SW480 (cell line): ENCODE results near the gene RXFP1.
A peak's percentile ranks its signal among the peaks of the same experiment; 100 is the strongest.

ENCODE experiments used
- DNase-seq: peaks from one replicate; pipeline ENCODE4 v3.0.0-alpha.2; 2016; ENCODE audit warnings: low spot score

Gene RXFP1

DNA sequence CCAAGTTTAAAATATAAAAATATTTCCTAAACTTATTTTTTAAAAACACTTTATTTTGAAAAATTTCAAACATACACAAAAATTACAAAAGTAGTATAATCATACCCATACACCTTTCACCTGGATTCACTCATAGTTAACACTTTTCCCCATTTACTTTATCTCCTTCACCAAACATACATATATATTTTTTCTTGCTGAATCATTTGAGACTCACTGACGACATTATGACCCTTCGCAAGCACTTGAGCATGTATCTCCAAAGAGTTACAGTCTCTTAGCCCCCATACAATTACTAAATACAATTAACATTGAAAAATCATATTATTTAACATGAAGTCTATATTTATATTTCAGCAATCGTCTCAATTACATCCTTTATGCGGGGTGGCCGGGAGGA, 19.8 kb downstream of the RXFP1 start:
- DNase-seq, result no peak

DNA sequence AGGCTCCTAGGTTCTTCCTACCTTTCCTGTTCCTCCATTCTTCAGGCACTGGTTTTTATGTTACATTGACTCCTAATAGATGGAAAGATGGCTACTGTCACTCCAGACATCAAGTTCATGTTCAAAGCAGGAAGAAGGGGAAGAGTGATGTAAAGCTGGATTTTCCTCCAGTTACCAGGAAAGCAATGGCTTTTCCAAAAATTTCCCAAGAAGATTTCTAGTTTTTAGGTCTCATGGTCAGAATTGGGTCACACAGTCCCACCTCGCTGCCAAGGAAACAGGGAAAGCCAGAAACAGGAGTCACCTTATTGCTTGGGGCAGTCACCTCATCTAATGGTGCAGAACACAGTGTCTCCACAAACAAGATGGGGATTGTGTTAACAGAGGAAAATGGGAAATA, 21.5 kb downstream of the RXFP1 start:
- DNase-seq, result no peak

DNA sequence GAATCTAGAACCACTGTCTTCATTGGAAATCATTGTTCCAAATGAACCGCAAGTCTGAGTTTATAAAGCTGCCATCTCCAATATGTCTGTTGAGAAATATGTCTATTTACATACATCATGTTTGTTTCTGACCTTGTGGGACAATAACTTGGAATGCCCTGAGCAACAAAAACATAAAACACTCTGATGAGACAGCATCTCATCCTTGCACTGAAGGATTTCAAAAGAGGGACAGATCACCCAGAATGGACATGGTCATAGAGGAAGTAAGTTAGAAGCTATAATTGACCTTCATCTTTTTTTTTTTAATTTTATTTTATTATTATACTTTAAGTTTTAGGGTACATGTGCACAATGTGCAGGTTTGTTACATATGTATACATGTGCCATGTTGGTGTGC, 22.5 kb downstream of the RXFP1 start:
- no peak for DNase-seq

DNA sequence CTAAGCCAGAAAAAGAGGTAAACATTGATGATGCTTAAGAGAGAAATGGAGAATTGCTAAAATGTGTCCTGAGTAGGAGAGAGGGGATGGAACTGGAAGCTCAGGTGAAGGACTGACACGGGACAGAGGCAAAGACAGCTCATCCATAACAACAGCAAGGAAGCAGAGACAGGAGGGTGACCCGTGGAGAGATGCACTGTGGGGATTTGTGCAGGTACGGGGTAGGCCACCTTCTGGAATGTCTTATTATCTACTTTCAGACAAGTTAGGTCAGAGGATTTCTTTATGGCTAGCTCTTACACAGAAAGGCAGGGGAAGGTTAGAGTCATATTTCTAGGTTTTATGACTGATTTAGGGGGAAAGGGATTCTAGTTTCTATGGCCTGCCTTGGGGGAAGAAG, 31.7 kb downstream of the RXFP1 start:
- DNase-seq, result no peak

DNA sequence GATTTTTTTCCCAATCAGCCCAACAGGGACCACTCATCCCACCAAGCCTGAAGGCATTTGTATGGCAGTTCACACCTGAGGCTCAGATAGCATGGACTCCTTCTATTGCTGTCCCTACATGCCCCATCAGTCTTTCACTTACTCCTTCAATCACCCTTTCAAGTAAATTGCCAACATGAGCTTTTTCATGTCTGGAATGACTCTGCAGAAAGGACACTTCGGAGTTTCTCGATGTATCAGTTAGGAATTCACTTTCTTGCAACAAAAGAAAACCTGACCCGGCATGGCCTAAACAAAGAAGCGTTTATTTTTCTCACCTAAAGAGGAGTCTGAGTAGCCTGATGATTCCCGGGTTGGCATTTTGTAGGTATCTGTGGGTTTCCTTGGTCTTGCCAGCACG, 38.6 kb downstream of the RXFP1 start:
- DNase-seq, result no peak

DNA sequence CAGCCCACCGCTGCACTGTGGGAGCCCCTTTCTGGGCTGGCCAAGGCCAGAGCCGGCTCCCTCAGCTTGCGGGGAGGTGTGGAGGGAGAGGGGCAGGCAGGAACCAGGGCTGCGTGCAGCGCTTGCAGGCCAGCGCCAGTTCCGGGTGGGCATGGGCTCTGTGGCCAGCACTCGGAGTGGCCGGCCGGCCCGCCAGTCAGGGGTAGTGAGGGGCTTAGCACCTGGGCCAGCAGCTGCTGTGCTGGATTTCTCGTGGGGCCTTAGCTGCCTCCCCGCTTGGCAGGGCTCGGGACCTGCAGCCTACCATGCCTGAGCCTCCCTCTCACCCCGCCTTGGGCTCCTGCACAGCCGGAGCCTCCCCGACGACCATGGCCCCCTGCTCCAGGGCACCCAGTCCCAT, 45.2 kb downstream of the RXFP1 start:
- DNase-seq, result no peak

DNA sequence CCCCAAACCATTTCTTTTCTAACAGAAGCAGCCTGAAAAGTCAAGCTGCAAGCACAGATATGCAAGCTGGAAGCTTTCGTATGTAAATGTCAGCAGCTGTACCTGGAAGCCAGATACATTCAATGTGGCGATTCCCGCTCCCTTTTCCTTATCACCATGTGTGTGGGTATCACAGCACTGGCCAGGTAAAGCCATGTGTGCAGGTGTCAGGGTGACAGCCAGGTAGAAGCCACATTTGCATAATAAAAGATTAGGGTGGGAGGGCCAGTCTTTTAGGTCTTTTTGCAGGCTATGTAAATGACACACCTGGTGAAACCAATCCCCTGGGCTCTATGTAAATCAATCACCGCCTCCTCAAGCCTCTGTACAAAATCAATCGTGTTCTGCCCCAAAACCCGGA, 50.1 kb downstream of the RXFP1 start:
- DNase-seq, result no peak

DNA sequence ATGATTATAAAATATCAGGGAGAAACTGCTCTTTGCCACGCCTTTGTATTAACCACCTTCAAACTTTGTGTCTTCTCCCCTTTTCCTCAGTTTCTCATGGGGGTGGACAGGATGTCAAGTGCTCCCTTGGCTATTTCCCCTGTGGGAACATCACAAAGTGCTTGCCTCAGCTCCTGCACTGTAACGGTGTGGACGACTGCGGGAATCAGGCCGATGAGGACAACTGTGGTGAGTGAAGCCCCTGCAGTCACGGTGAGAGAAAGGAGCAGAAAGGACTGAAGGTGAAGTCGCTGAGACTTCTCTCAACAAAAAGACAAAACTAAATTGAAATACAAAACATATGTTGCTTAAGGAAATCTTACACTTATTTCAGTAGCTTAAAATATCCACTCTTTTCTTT, 50.9 kb downstream of the RXFP1 start:
- DNase-seq, result no peak

DNA sequence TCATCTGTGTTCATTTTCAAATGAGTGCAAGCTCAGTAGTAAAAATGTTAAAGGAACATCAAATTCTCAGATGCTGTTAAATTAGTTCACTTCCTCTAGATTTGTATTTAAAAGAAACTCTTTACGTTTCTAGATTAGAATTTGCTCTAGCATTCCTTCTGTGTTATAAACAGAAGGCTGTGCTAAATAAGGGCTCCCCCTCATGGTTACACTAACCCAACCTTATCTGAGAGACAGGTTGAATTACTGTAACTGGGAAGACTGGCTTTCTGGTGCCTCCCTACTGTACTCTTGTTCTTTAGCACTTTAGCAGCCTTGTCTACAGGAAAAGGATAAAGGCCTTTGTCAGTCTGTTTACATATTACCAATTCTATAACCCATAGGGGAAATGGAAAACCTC, 56.8 kb downstream of the RXFP1 start:
- DNase-seq, result peak; percentile 5

DNA sequence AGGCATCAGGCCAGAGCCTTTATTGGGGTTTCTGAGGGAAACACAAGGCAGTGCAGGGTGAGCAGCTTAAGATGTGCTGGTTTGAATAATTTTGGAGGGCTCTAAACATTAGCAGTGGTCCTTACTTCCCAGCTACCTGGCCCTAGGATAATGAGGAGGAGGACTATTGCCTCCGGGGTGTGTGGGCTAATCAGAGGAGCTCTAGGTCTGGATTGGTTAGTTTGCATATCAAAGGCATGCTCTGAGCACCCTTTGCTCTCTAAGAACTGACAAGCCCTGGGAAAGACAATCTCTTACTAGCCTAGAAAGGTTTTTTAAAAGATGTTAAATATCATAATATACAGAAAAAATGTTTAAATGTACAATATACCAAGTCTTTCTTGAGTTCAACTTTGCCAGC, 58.4 kb downstream of the RXFP1 start:
- DNase-seq, result no peak

DNA sequence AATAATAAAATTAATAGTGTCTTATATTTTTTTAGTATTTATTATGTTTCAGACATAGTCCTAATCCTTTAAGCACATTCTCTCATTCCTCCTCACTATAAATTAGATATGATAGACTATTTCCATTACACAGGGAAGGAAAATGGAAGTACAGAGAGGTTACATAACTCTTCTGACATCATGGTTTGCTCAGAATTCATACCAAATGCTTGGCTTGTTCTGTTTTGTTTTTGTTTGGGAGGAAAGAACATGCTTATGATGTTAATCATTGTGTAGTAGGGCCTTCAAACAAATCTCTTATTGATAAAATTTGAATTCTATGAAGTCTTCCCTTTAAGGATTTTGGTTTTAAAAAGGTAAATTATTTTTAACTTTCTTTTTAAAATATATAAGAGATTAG, 59.5 kb downstream of the RXFP1 start:
- no peak for DNase-seq

DNA sequence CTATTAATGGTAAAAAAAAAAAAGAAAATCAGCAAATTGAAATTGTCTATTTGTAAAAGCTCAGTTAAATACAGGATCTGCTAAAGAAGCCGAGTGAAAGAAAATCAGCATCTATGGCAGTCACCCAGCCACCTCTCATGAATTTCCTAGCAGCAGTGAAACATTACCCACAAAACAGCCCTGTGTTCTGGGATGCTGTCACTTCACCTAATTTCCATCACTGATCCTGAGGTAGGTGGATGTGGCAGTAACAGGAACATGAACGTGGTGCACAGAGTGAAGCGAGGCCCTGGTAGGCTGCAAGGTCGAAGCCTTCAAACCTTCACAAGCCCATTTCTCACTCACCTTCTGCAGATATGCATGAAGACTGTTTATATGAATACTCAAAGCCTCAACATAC, 65.2 kb downstream of the RXFP1 start:
- no peak for DNase-seq

DNA sequence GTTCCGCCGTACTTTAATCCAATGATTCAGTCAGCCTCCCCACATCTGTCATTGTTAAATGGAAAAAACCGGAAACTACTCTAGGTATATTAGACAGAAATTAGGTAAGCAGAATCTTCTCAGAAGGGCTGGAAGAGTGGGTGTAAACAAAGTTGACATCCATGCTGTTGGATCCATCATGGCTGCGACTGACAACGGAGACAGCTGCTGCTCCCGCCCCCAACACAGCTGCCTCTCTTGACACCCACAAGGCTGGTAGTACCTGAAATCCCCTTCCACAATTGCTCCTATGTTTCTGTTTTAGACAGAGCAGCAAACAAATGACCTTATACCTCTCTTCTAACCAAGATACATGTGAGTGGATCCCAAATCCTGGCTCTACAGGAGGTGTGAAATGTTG, 66.6 kb downstream of the RXFP1 start:
- DNase-seq, result no peak

DNA sequence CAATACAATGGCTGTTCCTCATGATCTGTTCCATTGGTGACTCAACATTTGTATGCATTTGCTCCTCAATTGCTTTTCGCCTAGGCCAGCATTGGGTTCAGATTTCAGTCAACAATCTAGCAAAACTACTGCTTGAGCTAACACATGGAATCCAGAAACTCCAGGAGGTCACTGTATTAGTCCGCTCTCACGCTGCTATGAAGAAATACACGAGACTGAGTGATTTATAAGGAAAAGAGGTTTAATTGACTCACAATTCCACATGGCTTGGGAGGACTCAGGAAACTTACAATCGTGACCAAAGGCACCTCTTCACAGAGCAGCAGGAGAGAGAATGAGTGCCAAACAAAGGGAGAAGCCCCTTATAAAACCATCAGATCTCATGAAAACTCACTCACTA, 67.1 kb downstream of the RXFP1 start:
- no peak for DNase-seq

DNA sequence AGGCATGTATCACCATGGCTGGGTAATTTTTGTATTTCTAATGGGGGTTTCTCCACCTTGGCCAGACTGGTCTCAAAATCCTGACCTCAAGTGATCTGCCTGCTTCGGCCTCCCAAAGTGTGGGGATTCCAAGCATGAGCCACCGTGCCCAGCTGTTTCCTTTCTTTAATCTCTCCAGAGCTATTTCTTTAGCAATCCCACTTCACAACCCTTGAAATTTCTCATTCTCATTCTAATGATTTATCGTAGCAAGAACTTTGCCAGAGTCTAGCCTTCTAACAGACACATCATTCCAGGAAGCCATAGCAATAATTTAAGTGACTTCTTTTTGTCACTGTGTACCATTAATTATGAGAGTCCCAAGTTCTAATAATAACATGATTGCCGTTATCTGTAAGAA, 68.6 kb downstream of the RXFP1 start:
- no peak for DNase-seq

DNA sequence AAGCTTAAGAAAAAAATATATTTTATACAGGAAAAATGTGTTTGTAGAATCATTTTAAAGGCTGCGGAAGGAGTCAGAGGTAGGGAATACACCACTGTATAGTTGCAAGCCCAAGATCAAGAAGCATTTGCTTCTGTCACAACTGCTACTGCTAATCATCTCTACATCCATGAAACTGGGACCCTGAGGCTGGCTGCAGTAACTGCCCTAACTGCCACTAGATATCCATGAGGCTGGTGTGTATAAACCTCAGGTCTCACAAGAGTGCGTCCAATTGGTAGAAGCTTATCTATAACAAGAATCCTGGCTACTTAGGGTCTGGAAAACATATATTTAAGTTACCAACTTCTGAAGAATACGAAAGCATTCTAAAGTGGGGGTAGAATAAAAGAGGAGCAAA, 69.1 kb downstream of the RXFP1 start:
- DNase-seq, result no peak

DNA sequence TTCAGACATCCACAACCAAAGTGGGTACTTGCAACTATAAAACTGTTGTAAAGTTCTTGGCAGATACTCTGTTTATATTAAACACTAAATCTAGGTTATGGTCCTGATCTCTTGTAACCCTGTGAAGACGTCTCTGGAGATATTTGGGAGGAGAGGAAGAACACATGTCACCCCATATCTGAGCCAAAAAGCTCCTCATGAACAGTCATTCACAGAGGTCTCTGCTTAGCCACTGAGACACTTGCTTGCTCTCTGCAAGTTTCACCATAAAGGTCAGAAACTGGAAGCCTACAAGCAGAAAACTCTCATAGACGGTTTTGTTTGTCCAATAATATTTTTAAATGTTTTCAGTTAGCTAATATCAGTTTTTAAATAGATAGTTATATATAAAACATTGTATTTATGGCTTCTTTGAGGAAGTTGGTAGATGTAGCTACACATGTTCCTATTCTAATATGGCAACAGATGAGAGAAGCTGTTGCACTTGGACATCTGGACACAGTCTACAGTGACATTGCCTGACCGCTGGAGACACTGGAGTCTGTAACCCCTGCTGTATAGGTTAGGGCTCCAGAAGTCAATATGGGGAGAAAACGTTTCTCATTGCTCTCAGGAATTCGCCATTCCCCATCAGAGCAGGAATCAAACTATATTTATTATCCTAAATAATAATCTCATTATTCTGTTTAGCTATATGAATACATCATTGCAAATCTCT, 76.4 kb downstream of the RXFP1 start:
- no peak for DNase-seq

DNA sequence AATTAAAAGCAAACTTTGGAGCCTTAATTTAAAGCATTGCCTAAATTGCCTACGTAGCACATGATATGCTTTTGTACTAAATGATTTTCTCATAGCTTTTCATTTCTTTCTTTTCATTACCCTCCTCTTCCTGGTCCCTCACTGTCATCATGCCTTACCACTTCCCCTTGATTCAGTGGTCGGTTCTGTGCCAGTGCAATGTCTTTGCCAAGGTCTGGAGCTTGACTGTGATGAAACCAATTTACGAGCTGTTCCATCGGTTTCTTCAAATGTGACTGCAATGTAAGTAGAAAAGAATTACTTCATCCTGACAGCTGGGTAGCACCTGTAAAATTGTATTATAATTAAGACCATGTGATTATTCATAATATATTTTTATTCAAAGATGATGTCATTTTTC, 77.5 kb downstream of the RXFP1 start:
- DNase-seq, result no peak

DNA sequence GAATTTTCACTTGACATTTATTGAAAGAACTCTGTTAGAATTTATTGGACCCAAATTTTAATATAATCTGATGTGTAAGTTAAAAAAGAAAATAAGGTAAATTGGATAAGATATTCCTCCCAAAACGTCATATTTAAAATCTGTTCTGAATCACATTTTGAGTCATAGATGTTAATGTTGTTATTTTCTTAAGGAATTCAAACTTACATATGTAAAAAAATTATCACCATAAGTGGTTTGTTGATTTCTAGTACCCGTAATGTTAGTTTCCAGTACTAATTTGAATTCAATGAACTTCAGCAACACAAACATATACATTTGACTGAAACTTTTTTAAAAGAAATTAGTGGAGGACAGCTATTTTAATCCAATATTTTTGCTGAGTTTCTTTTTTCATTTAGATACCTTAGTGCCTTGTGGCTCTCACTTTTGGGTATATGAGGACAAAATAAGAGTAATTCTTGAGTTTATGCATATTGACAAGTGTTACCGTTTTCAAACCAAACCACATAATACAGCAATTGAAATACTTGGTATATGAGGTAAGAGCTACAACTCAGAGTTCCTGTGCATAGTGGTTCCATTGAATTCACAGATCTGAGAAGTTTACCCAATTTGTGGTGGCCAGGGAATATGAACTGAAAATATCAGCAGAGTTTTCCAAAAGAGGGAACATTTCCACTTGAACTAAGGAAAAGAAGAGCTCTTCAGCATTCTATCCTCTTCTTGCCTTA, 78.2 kb downstream of the RXFP1 start:
- no peak for DNase-seq

DNA sequence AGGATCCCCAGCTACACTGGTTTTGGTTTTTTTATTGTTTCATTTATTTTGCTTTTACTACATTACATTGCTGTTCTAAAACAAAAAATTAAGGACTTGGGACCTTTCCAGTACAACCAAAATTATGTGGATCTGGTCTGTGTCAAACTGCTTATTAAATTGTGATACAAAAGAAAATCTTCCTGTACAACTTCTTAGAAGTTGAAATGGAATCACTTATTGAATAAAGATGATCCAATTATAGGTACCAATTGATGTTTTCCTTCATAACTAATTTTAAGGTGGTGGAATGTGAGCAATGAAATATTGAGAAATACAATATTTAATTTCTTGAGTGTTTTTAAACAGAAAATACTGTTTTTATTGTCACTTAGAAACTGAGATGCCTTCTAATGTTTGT, 82.7 kb downstream of the RXFP1 start:
- DNase-seq, result no peak

DNA sequence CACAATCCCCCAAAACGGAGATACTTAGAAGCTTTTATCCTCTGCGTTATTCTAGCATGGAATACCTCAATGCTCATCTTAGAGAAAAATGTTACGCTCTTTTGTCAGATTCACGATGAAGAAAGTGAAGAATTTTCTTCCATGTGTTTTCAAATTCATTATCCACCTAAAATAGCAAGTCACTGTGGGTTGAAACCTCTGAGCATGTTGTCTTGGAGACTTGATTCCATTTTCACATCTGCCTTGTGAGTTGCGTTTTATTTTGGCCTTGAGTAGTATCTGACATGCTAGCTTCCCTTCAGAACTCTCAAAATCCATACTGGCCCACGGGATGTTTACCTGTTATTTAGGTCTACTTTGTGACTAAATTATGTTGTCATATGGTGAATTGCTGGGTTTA, 83.7 kb downstream of the RXFP1 start:
- DNase-seq, result no peak

DNA sequence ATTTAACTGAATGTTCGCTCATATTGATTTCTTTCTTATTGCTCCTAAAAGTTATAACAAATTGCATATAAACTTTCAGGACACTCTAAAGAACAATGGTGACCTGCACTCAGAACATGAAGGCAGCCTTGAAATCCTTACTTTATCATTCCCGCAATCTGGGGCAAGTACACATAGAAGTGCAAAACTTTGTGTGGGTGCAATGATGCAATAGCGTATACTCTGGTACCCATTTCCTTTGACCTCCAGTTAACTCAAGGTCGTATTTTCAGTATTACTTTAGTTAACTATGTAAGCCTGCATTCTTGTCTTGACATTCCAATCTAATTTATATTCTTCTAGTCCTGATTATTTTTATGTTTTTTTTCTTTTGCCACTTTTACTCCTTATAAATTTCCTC, 85.3 kb downstream of the RXFP1 start:
- no peak for DNase-seq

DNA sequence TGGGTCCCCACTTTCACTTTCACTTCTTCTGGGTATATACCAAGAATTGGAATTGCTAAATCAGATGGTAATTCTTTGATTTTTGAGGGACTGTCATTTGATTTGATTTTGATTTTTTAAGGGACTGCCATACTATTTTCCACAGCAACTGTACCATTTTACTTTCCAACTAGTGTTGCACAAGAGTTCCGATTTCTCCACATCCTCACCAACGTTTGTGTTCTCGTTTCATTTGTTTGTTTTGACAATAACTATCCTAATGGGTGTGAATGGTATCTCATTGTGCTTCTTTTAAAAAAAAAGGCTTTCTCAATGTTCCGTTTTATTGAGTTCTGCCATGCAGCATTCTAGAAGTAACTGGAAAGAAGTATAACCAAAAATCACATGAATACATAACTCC, 87.4 kb downstream of the RXFP1 start:
- no peak for DNase-seq

DNA sequence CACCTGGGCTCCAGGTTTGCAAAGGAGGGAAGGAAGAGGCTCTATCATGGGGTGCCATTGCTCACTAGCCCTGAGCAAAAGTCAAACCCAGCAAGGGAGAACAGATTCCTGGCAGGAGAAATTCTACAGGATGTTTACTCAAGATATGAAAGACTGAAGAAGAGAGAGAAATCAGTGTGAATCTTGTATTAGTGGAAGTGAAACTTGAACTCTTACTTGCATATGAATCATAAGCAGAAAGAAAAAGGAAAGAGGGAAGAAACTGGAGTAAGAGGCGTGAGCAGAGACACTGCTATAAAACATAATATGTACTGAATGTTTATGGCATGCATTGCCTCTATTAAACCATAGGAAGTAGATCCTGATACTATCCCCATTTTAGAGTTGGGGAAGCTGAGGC, 89.1 kb downstream of the RXFP1 start:
- DNase-seq, result no peak
